WTC11 (cell line): ENCODE measurements around the gene FBXL16. TPM values are rescaled to one million over a fixed set of nuclear protein-coding genes. Genes with fewer than 3 reads are reported as not detected.

Experiments
- ATAC-seq: fragments of 200-7000 bp; cut with Tn5 transposase; 2 replicates; pipeline ENCODE4 v1.10.0; 2021; ENCODE audit warnings: mild to moderate bottlenecking, moderate library complexity
- CTCF ChIA-PET: fragments of 300-600 bp; sonication (Branson Sonifier 250); formaldehyde crosslinking; loops from one replicate; lab custom pipeline; 2021; ENCODE audit warnings: antibody characterized with exemption; lab: Charles Lee
- POLR2A ChIA-PET: fragments of 350-600 bp; sonication (Branson Sonifier 250); formaldehyde crosslinking; loops from one replicate; lab custom pipeline; 2021; ENCODE audit warnings: antibody characterized with exemption; lab: Charles Lee
- DNase-seq: peaks from one replicate; pipeline ENCODE4 v3.0.0; 2021; ENCODE audit warnings: low spot score
- H3K27ac Mint-ChIP-seq: 2 replicates; pipeline ENCODE4 v1.8.0; 2021; ENCODE audit warnings: mixed read lengths
- H3K27me3 Mint-ChIP-seq: 2 replicates; pipeline ENCODE4 v1.8.0; 2021; ENCODE audit warnings: low read depth, mild to moderate bottlenecking, moderate library complexity, mixed read lengths
- H3K36me3 Mint-ChIP-seq: 2 replicates; pipeline ENCODE4 v1.8.0; 2021; ENCODE audit warnings: mixed read lengths
- H3K4me1 Mint-ChIP-seq: 2 replicates; pipeline ENCODE4 v1.8.0; 2022; ENCODE audit warnings: mixed read lengths
- H3K4me3 Mint-ChIP-seq: 2 replicates; pipeline ENCODE4 v1.8.0; 2021; ENCODE audit warnings: mild to moderate bottlenecking, moderate library complexity, mixed read lengths
- H3K9me3 Mint-ChIP-seq: 2 replicates; pipeline ENCODE4 v1.8.0; 2021; ENCODE audit warnings: mixed read lengths
- CREB1 ChIP-seq: sonication (generic); formaldehyde crosslinking; IDR thresholded peaks from 2 replicates; pipeline ENCODE4 v1.8.0; 2023; ENCODE audit warnings: mild to moderate bottlenecking, missing genetic modification reagents
- ESRRA ChIP-seq: sonication (generic); formaldehyde crosslinking; IDR thresholded peaks from 2 replicates; pipeline ENCODE4 v1.8.1; 2022; ENCODE audit warnings: mild to moderate bottlenecking, missing genetic modification reagents, borderline replicate concordance
- MYBL2 ChIP-seq: sonication (generic); formaldehyde crosslinking; IDR thresholded peaks from 2 replicates; pipeline ENCODE4 v1.8.1; 2023; ENCODE audit warnings: mild to moderate bottlenecking, moderate library complexity, missing genetic modification reagents
- RELA ChIP-seq: sonication (generic); formaldehyde crosslinking; IDR thresholded peaks from 2 replicates; pipeline ENCODE4 v1.8.1; 2022; ENCODE audit warnings: missing genetic modification reagents, mild to moderate bottlenecking, borderline replicate concordance
- SMAD3 ChIP-seq: sonication (generic); formaldehyde crosslinking; IDR thresholded peaks from 2 replicates; pipeline ENCODE4 v1.8.0; 2022; ENCODE audit warnings: missing genetic modification reagents, mild to moderate bottlenecking, borderline replicate concordance
- TCF7 ChIP-seq: sonication (generic); formaldehyde crosslinking; IDR thresholded peaks from 2 replicates; pipeline ENCODE4 v1.8.0; 2022; ENCODE audit warnings: mild to moderate bottlenecking, low read depth, missing genetic modification reagents, moderate library complexity
- ZNF138 ChIP-seq: sonication (generic); formaldehyde crosslinking; conservative IDR thresholded peaks from 2 replicates; pipeline ENCODE4 v1.8.1; 2022; ENCODE audit warnings: mild to moderate bottlenecking, moderate library complexity, missing genetic modification reagents
- ZNF396 ChIP-seq: fragments of 250-450 bp; sonication (Bioruptor Pico); IDR thresholded peaks from 2 replicates; pipeline ENCODE4 v1.8.0; 2021; ENCODE audit warnings: mild to moderate bottlenecking, moderate library complexity, borderline replicate concordance
- total RNA-seq: library from RNA; stranded (reverse); gene quantifications from 3 replicates; pipeline ENCODE4 v1.2.3, GENCODE V29; 2021
- TF ChIP-seq, protein P1 (sequence below): sonication (generic); formaldehyde crosslinking; IDR thresholded peaks from 2 replicates; pipeline ENCODE4 v1.8.0; 2022; ENCODE audit warnings: mild to moderate bottlenecking, missing genetic modification reagents
- TF ChIP-seq, protein P2 (sequence below): sonication (generic); formaldehyde crosslinking; IDR thresholded peaks from 2 replicates; pipeline ENCODE4 v1.8.1; 2022; ENCODE audit warnings: mild to moderate bottlenecking, missing genetic modification reagents, moderate library complexity, borderline replicate concordance
- TF ChIP-seq, protein P3 (sequence below): sonication (generic); formaldehyde crosslinking; conservative IDR thresholded peaks from 2 replicates; pipeline ENCODE4 v1.8.1; 2023; ENCODE audit warnings: mild to moderate bottlenecking, low read depth, missing genetic modification reagents, moderate library complexity
- TF ChIP-seq, protein P4 (sequence below): sonication (generic); formaldehyde crosslinking; IDR thresholded peaks from 2 replicates; pipeline ENCODE4 v1.8.0; 2023; ENCODE audit warnings: missing genetic modification reagents, mild to moderate bottlenecking, borderline replicate concordance
- TF ChIP-seq, protein P5 (sequence below): sonication (generic); formaldehyde crosslinking; IDR thresholded peaks from 2 replicates; pipeline ENCODE4 v1.8.0; 2023; ENCODE audit warnings: mild to moderate bottlenecking, missing genetic modification reagents

Gene FBXL16
- total RNA-seq, 1 experiment from 2014 or later = 22.7 TPM

DNA sequence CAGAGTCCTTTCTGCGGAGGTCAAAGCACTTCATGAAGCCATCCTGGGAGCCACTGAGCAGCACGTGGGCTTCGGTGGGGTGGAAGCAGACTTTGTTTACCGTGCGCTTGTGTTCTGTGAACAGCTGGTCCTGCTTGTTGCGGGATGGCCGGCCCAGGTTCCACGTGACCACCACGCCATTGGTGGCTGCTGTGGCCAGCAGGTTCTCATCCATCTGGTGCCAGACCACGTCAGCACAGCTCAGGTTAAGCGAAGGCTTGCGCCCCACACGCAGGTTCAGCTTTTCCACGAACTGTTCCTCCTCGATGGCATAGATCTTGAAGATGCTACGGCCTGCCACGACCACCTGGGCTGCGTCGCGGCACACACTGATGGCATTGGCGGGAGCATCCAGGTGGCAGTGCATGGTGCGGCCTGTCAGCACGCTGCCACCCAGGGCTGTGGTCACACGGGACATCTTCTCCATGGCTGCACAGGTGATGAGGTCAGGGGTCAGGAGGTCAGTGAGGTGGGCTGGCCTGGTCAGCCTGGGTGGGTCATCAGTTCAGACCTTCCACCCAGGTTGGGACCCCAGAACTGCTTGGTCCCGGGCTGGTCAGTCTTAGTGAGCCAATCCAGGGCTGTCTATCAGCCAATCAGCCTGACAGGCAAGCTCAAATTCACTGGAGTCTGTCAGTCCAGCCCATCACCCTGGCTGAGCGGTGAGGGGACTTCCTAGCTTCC lies 16.3 kb downstream of the FBXL16 start:
- Mint-ChIP-seq H3K27ac (peak overlapping the region; percentile 45; the same call in 1 of the 2 replicates), H3K36me3 (peaks cover 5% of the 10 kb centered on the region)
- POLR2A ChIA-PET = interaction anchor here (1.3 kb wide), 1 partner anchor 32 kb away, joined by 5 read pairs; the partner anchor contains the start of gene ANTKMT

More for the DNA sequence above, 16.3 kb downstream of the FBXL16 start:
- no peak for ATAC-seq
- no peaks in the 10 kb centered on the region for H3K9me3 Mint-ChIP-seq
- DNase-seq = no peak
- peaks cover 32% of the 10 kb centered on the region for H3K27me3 Mint-ChIP-seq
- TF ChIP-seq ZNF396 (CRISPR knock-in tag) = no peak
- no peak for TF ChIP-seq TCF7 (CRISPR knock-in tag)
- TF ChIP-seq, protein P1, sequence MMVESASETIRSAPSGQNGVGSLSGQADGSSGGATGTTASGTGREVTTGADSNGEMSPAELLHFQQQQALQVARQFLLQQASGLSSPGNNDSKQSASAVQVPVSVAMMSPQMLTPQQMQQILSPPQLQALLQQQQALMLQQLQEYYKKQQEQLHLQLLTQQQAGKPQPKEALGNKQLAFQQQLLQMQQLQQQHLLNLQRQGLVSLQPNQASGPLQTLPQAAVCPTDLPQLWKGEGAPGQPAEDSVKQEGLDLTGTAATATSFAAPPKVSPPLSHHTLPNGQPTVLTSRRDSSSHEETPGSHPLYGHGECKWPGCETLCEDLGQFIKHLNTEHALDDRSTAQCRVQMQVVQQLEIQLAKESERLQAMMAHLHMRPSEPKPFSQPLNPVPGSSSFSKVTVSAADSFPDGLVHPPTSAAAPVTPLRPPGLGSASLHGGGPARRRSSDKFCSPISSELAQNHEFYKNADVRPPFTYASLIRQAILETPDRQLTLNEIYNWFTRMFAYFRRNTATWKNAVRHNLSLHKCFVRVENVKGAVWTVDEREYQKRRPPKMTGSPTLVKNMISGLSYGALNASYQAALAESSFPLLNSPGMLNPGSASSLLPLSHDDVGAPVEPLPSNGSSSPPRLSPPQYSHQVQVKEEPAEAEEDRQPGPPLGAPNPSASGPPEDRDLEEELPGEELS (CRISPR knock-in tag) = no peak
- TF ChIP-seq SMAD3 (CRISPR knock-in tag) = no peak
- TF ChIP-seq, protein P2, sequence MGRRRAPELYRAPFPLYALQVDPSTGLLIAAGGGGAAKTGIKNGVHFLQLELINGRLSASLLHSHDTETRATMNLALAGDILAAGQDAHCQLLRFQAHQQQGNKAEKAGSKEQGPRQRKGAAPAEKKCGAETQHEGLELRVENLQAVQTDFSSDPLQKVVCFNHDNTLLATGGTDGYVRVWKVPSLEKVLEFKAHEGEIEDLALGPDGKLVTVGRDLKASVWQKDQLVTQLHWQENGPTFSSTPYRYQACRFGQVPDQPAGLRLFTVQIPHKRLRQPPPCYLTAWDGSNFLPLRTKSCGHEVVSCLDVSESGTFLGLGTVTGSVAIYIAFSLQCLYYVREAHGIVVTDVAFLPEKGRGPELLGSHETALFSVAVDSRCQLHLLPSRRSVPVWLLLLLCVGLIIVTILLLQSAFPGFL = no peak
- TF ChIP-seq RELA (CRISPR knock-in tag) = no peak
- no peak for TF ChIP-seq CREB1 (CRISPR knock-in tag)
- TF ChIP-seq, protein P3, sequence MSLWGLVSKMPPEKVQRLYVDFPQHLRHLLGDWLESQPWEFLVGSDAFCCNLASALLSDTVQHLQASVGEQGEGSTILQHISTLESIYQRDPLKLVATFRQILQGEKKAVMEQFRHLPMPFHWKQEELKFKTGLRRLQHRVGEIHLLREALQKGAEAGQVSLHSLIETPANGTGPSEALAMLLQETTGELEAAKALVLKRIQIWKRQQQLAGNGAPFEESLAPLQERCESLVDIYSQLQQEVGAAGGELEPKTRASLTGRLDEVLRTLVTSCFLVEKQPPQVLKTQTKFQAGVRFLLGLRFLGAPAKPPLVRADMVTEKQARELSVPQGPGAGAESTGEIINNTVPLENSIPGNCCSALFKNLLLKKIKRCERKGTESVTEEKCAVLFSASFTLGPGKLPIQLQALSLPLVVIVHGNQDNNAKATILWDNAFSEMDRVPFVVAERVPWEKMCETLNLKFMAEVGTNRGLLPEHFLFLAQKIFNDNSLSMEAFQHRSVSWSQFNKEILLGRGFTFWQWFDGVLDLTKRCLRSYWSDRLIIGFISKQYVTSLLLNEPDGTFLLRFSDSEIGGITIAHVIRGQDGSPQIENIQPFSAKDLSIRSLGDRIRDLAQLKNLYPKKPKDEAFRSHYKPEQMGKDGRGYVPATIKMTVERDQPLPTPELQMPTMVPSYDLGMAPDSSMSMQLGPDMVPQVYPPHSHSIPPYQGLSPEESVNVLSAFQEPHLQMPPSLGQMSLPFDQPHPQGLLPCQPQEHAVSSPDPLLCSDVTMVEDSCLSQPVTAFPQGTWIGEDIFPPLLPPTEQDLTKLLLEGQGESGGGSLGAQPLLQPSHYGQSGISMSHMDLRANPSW = no peak
- TF ChIP-seq, protein P4, sequence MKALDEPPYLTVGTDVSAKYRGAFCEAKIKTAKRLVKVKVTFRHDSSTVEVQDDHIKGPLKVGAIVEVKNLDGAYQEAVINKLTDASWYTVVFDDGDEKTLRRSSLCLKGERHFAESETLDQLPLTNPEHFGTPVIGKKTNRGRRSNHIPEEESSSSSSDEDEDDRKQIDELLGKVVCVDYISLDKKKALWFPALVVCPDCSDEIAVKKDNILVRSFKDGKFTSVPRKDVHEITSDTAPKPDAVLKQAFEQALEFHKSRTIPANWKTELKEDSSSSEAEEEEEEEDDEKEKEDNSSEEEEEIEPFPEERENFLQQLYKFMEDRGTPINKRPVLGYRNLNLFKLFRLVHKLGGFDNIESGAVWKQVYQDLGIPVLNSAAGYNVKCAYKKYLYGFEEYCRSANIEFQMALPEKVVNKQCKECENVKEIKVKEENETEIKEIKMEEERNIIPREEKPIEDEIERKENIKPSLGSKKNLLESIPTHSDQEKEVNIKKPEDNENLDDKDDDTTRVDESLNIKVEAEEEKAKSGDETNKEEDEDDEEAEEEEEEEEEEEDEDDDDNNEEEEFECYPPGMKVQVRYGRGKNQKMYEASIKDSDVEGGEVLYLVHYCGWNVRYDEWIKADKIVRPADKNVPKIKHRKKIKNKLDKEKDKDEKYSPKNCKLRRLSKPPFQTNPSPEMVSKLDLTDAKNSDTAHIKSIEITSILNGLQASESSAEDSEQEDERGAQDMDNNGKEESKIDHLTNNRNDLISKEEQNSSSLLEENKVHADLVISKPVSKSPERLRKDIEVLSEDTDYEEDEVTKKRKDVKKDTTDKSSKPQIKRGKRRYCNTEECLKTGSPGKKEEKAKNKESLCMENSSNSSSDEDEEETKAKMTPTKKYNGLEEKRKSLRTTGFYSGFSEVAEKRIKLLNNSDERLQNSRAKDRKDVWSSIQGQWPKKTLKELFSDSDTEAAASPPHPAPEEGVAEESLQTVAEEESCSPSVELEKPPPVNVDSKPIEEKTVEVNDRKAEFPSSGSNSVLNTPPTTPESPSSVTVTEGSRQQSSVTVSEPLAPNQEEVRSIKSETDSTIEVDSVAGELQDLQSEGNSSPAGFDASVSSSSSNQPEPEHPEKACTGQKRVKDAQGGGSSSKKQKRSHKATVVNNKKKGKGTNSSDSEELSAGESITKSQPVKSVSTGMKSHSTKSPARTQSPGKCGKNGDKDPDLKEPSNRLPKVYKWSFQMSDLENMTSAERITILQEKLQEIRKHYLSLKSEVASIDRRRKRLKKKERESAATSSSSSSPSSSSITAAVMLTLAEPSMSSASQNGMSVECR (CRISPR knock-in tag) = no peak
- TF ChIP-seq ESRRA (CRISPR knock-in tag) = no peak
- TF ChIP-seq MYBL2 (CRISPR knock-in tag) = no peak
- TF ChIP-seq ZNF138 = no peak
- TF ChIP-seq, protein P5, sequence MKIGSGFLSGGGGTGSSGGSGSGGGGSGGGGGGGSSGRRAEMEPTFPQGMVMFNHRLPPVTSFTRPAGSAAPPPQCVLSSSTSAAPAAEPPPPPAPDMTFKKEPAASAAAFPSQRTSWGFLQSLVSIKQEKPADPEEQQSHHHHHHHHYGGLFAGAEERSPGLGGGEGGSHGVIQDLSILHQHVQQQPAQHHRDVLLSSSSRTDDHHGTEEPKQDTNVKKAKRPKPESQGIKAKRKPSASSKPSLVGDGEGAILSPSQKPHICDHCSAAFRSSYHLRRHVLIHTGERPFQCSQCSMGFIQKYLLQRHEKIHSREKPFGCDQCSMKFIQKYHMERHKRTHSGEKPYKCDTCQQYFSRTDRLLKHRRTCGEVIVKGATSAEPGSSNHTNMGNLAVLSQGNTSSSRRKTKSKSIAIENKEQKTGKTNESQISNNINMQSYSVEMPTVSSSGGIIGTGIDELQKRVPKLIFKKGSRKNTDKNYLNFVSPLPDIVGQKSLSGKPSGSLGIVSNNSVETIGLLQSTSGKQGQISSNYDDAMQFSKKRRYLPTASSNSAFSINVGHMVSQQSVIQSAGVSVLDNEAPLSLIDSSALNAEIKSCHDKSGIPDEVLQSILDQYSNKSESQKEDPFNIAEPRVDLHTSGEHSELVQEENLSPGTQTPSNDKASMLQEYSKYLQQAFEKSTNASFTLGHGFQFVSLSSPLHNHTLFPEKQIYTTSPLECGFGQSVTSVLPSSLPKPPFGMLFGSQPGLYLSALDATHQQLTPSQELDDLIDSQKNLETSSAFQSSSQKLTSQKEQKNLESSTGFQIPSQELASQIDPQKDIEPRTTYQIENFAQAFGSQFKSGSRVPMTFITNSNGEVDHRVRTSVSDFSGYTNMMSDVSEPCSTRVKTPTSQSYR (CRISPR knock-in tag) = no peak
- peaks cover 4% of the 10 kb centered on the region for H3K4me1 Mint-ChIP-seq
- CTCF ChIA-PET = interaction anchor here (0.8 to 1.6 kb wide), 6 partner anchors 10 to 39 kb away, joined by 3 to 5 read pairs (median 4); partner anchors contain the start of genes RHBDL1 and STUB1
- peak overlapping the region; percentile 82 for H3K4me3 Mint-ChIP-seq
